GM13976 (cell line): ENCODE results near the gene BCOR.

ENCODE experiments used
- DNase-seq: peaks from one replicate; pipeline ENCODE4 v3.0.0; 2012; ENCODE audit warnings: low spot score
- CTCF ChIP-seq: IDR thresholded peaks from 2 replicates; pipeline ENCODE4 v1.5.1; 2012; ENCODE audit warnings: borderline replicate concordance, mild to moderate bottlenecking; ENCODE audit not compliant: insufficient read depth; ENCODE audit errors: extremely low read depth, missing control alignments, control extremely low read depth
- in situ Hi-C: fragments of 300-500 bp; cut with MboI; formaldehyde crosslinking; loops from one replicate; pipeline ENCODE4 v1.12.0; 2022; ENCODE audit warnings: low sequenced_read_pairs, mixed read lengths, inconsistent platforms; ENCODE audit not compliant: unreplicated experiment

BCOR gene

GRCh38 chrX:40007756-40008705 is 89.7 kb downstream of the BCOR start:
- no peak for DNase-seq
- no peak for TF ChIP-seq CTCF
- in situ Hi-C loops: no loop called here

GRCh38 chrX:40007131-40007755 is 90.5 kb downstream of the BCOR start:
- in situ Hi-C loops: no loop called here
- no peak for DNase-seq
- TF ChIP-seq CTCF: no peak

- DNase-seq: no peak
- no peak for TF ChIP-seq CTCF
- in situ Hi-C loops: no loop called here
Observed at GRCh38 chrX:40006106-40007017, 91.4 kb downstream of the BCOR start.

- in situ Hi-C loops: no loop called here
- DNase-seq: no peak
- TF ChIP-seq CTCF: no peak
Observed at GRCh38 chrX:40005292-40006011, 92.3 kb downstream of the BCOR start.

- in situ Hi-C loops: no loop called here
- TF ChIP-seq CTCF: no peak
- no peak for DNase-seq
Observed at GRCh38 chrX:40004921-40005291, 92.9 kb downstream of the BCOR start.

GRCh38 chrX:40004246-40004535 is 93.6 kb downstream of the BCOR start:
- in situ Hi-C loops: no loop called here
- TF ChIP-seq CTCF: no peak
- DNase-seq: no peak
